Immature natural killer cell (primary cell): Measurements from ENCODE around the gene RFESD. TPM values are rescaled to one million over a fixed set of nuclear protein-coding genes. Genes with fewer than 3 reads are reported as not detected.

Source experiments
- DNase-seq, 3 donors: peaks; one replicate each; pipeline ENCODE4 v3.0.0; 2022; ENCODE audit warnings: mixed read lengths in 1 of 3
- H3K27ac Mint-ChIP-seq, 6 donors: one replicate each; pipeline ENCODE4 v1.8.0; 2020; ENCODE audit warnings: mixed read lengths in 6 of 6, mild to moderate bottlenecking in 5 of 6, inconsistent platforms in 4 of 6, moderate library complexity in 3 of 6
- H3K27me3 Mint-ChIP-seq, 3 donors: one replicate each; pipeline ENCODE4 v1.8.0; 2020 to 2021; ENCODE audit warnings: low read depth in 3 of 3, mild to moderate bottlenecking in 3 of 3, mixed read lengths in 3 of 3, moderate library complexity in 3 of 3, inconsistent platforms in 1 of 3
- H3K36me3 Mint-ChIP-seq, 3 donors: one replicate each; pipeline ENCODE4 v1.8.0; 2020; ENCODE audit warnings: mixed read lengths in 3 of 3, inconsistent platforms in 2 of 3, mild to moderate bottlenecking in 2 of 3
- H3K4me1 Mint-ChIP-seq, 2 donors: one replicate each; pipeline ENCODE4 v1.8.0; 2020; ENCODE audit warnings: inconsistent platforms in 2 of 2, mild to moderate bottlenecking in 2 of 2, mixed read lengths in 2 of 2, moderate library complexity in 1 of 2
- H3K4me3 Mint-ChIP-seq, 5 donors: one replicate each; pipeline ENCODE4 v1.8.0; 2020; ENCODE audit warnings: mild to moderate bottlenecking in 5 of 5, mixed read lengths in 5 of 5, inconsistent platforms in 3 of 5, moderate library complexity in 3 of 5
- H3K9me3 Mint-ChIP-seq, 6 donors: one replicate each; pipeline ENCODE4 v1.8.0; 2020; ENCODE audit warnings: mild to moderate bottlenecking in 6 of 6, mixed read lengths in 6 of 6, inconsistent platforms in 4 of 6, moderate library complexity in 3 of 6
- polyA plus RNA-seq, 3 donors: library from polyadenylated mRNA; unstranded; fragments of 300-500 nt; fragmentation: Illumina TruSeq; gene quantifications; one replicate each; pipeline ENCODE4 v1.2.3, GENCODE V29; 2021

The RFESD gene
- polyA plus RNA-seq: 1 to 10 TPM in 2 of 3 donors, under 1 TPM in 1; 0.98 to 9.3 (median 2.4) TPM

- peaks cover 19 to 35% of the 10 kb centered on the region in 2 donors for H3K4me1 Mint-ChIP-seq
- peaks cover 4 to 12% (median 8%) of the 10 kb centered on the region in 3 donors for H3K27me3 Mint-ChIP-seq
- DNase-seq: peak; percentile 98
- no peaks in the 10 kb centered on the region for H3K9me3 Mint-ChIP-seq
- no peaks in the 10 kb centered on the region for H3K36me3 Mint-ChIP-seq
- H3K4me3 Mint-ChIP-seq: peak within 1 kb of the TSS; percentile 86 to 92 (median 88)
- H3K27ac Mint-ChIP-seq: peak within 1 kb of the TSS; percentile 90 to 95 (median 92)
Observed at GRCh38 chr5:95646569-95647431, at the start of gene RFESD. Gene RFESD, plus strand, starts transcription at chr5:95646777. Its CDS starts 5,495 bp downstream, at chr5:95652272.

GRCh38 chr5:95599252-95599651, 47.3 kb upstream of the RFESD start:
- DNase-seq: no peak
- Mint-ChIP-seq H3K4me3 (no peak overlapping the region), H3K4me1 (no peaks in the 10 kb centered on the region), H3K36me3 (peaks cover 5 to 13% (median 8%) of the 10 kb centered on the region in 3 donors), H3K27ac (no peak overlapping the region), H3K27me3 (no peaks in the 10 kb centered on the region), H3K9me3 (no peaks in the 10 kb centered on the region)

GRCh38 chr5:95600557-95600956, 46.0 kb upstream of the RFESD start:
- Mint-ChIP-seq H3K4me3 (no peak overlapping the region), H3K27ac (no peak overlapping the region), H3K36me3 (peaks cover 8 to 16% (median 11%) of the 10 kb centered on the region in 3 donors), H3K27me3 (no peaks in the 10 kb centered on the region), H3K4me1 (no peaks in the 10 kb centered on the region), H3K9me3 (no peaks in the 10 kb centered on the region)
- no peak for DNase-seq

GRCh38 chr5:95605786-95606185, 40.8 kb upstream of the RFESD start:
- Mint-ChIP-seq H3K4me1 (no peaks in the 10 kb centered on the region), H3K27me3 (no peaks in the 10 kb centered on the region), H3K27ac (no peak overlapping the region), H3K9me3 (no peaks in the 10 kb centered on the region), H3K36me3 (peaks cover 8 to 19% (median 10%) of the 10 kb centered on the region in 3 donors), H3K4me3 (no peak overlapping the region)
- DNase-seq: no peak

GRCh38 chr5:95606419-95606818, 40.2 kb upstream of the RFESD start:
- no peak overlapping the region for H3K27ac Mint-ChIP-seq
- H3K36me3 Mint-ChIP-seq: peaks cover 4 to 15% (median 6%) of the 10 kb centered on the region in 3 donors
- DNase-seq: no peak
- no peak overlapping the region for H3K4me3 Mint-ChIP-seq
- H3K9me3 Mint-ChIP-seq: no peaks in the 10 kb centered on the region
- H3K27me3 Mint-ChIP-seq: no peaks in the 10 kb centered on the region
- no peaks in the 10 kb centered on the region for H3K4me1 Mint-ChIP-seq

GRCh38 chr5:95609711-95610110, 36.9 kb upstream of the RFESD start:
- H3K4me3 Mint-ChIP-seq: no peak overlapping the region
- H3K27me3 Mint-ChIP-seq: no peaks in the 10 kb centered on the region
- peaks cover 7 to 25% (median 9%) of the 10 kb centered on the region in 3 donors for H3K36me3 Mint-ChIP-seq
- H3K4me1 Mint-ChIP-seq: no peaks in the 10 kb centered on the region
- peaks cover 0 to 7% (median 0%) of the 10 kb centered on the region in 6 donors for H3K9me3 Mint-ChIP-seq
- DNase-seq: no peak
- H3K27ac Mint-ChIP-seq: no peak overlapping the region

- no peak for DNase-seq
- peaks cover 0 to 7% (median 0%) of the 10 kb centered on the region in 6 donors for H3K9me3 Mint-ChIP-seq
- H3K27me3 Mint-ChIP-seq: no peaks in the 10 kb centered on the region
- H3K27ac Mint-ChIP-seq: no peak overlapping the region
- H3K4me1 Mint-ChIP-seq: no peaks in the 10 kb centered on the region
- H3K36me3 Mint-ChIP-seq: peaks cover 7 to 22% (median 9%) of the 10 kb centered on the region in 3 donors
- H3K4me3 Mint-ChIP-seq: no peak overlapping the region
Observed at GRCh38 chr5:95610546-95610945, 36.0 kb upstream of the RFESD start.

- DNase-seq: no peak
- no peak overlapping the region for H3K4me3 Mint-ChIP-seq
- peaks cover 0 to 7% (median 0%) of the 10 kb centered on the region in 6 donors for H3K9me3 Mint-ChIP-seq
- H3K27me3 Mint-ChIP-seq: no peaks in the 10 kb centered on the region
- H3K36me3 Mint-ChIP-seq: peaks cover 7 to 21% (median 9%) of the 10 kb centered on the region in 3 donors
- no peak overlapping the region for H3K27ac Mint-ChIP-seq
- no peaks in the 10 kb centered on the region for H3K4me1 Mint-ChIP-seq
Observed at GRCh38 chr5:95611396-95611795, 35.2 kb upstream of the RFESD start.

GRCh38 chr5:95613514-95613913, 33.1 kb upstream of the RFESD start:
- H3K36me3 Mint-ChIP-seq: peaks cover 7 to 18% (median 9%) of the 10 kb centered on the region in 3 donors
- H3K27ac Mint-ChIP-seq: no peak overlapping the region
- no peaks in the 10 kb centered on the region for H3K27me3 Mint-ChIP-seq
- peaks cover under 1 to 4% of the 10 kb centered on the region in 2 donors for H3K4me1 Mint-ChIP-seq
- DNase-seq: no peak
- peaks cover 0 to 7% (median 0%) of the 10 kb centered on the region in 6 donors for H3K9me3 Mint-ChIP-seq
- no peak overlapping the region for H3K4me3 Mint-ChIP-seq

GRCh38 chr5:95615164-95615467, 31.5 kb upstream of the RFESD start:
- H3K27me3 Mint-ChIP-seq: peaks cover 0 to 3% (median 0%) of the 10 kb centered on the region in 3 donors
- no peak for DNase-seq

GRCh38 chr5:95617057-95617456, 29.5 kb upstream of the RFESD start:
- no peak overlapping the region for H3K4me3 Mint-ChIP-seq
- peaks cover 3 to 5% (median 4%) of the 10 kb centered on the region in 3 donors for H3K27me3 Mint-ChIP-seq
- no peak overlapping the region for H3K27ac Mint-ChIP-seq
- peaks cover 7 to 14% (median 9%) of the 10 kb centered on the region in 3 donors for H3K36me3 Mint-ChIP-seq
- H3K4me1 Mint-ChIP-seq: peaks cover 21 to 27% of the 10 kb centered on the region in 2 donors
- peaks cover 0 to 7% (median 0%) of the 10 kb centered on the region in 6 donors for H3K9me3 Mint-ChIP-seq
- no peak for DNase-seq

More at GRCh38 chr5:95615164-95615467, 31.5 kb upstream of the RFESD start:
- H3K4me1 Mint-ChIP-seq: peaks cover 13 to 20% of the 10 kb centered on the region in 2 donors
- peaks cover 0 to 7% (median 0%) of the 10 kb centered on the region in 6 donors for H3K9me3 Mint-ChIP-seq
- peaks cover 7 to 14% (median 9%) of the 10 kb centered on the region in 3 donors for H3K36me3 Mint-ChIP-seq
- no peak overlapping the region for H3K4me3 Mint-ChIP-seq
- H3K27ac Mint-ChIP-seq: no peak overlapping the region

GRCh38 chr5:95619096-95619495, 27.5 kb upstream of the RFESD start:
- H3K36me3 Mint-ChIP-seq: peaks cover 0 to under 1% (median under 1%) of the 10 kb centered on the region in 3 donors

GRCh38 chr5:95619514-95620029, 27.0 kb upstream of the RFESD start:
- H3K4me3 Mint-ChIP-seq: peak overlapping the region; percentile 87 to 92 (median 89)
- peaks cover 28 to 34% of the 10 kb centered on the region in 2 donors for H3K4me1 Mint-ChIP-seq
- H3K36me3 Mint-ChIP-seq: no peaks in the 10 kb centered on the region
- DNase-seq: no peak
- H3K9me3 Mint-ChIP-seq: no peaks in the 10 kb centered on the region
- peak overlapping the region; percentile 10 to 70 (median 60) for H3K27ac Mint-ChIP-seq
- H3K27me3 Mint-ChIP-seq: peaks cover 3 to 7% (median 5%) of the 10 kb centered on the region in 3 donors

More at GRCh38 chr5:95619096-95619495, 27.5 kb upstream of the RFESD start:
- H3K9me3 Mint-ChIP-seq: no peaks in the 10 kb centered on the region
- H3K4me1 Mint-ChIP-seq: peaks cover 28 to 34% of the 10 kb centered on the region in 2 donors
- H3K4me3 Mint-ChIP-seq: peak overlapping the region; percentile 87 to 92 (median 89)
- peaks cover 3 to 6% (median 5%) of the 10 kb centered on the region in 3 donors for H3K27me3 Mint-ChIP-seq
- peak overlapping the region in 4 of 6 donors; percentile 10 to 70 (median 59) for H3K27ac Mint-ChIP-seq
- no peak for DNase-seq
